GM18861 (cell line): ENCODE results near the gene PATZ1.

Experiments
- ATAC-seq: cut with Tn5 transposase; IDR thresholded peaks from one replicate; pipeline ENCODE4 v1.9.1; 2021; ENCODE audit not compliant: unreplicated experiment

Gene PATZ1

GRCh38 chr22:31343235-31344191, 2.6 kb downstream of the PATZ1 start:
- no peak for ATAC-seq

- ATAC-seq: no peak
These were observed 3.6 kb downstream of the PATZ1 start for GRCh38 chr22:31342389-31343140.

GRCh38 chr22:31341386-31342088, 4.6 kb downstream of the PATZ1 start:
- ATAC-seq: no peak

- ATAC-seq: no peak
These were observed 5.3 kb downstream of the PATZ1 start for GRCh38 chr22:31340765-31341247.

- no peak for ATAC-seq
These were observed 5.8 kb downstream of the PATZ1 start for GRCh38 chr22:31340360-31340759.

- ATAC-seq: no peak
These were observed 6.9 kb downstream of the PATZ1 start for GRCh38 chr22:31339148-31339832.

GRCh38 chr22:31337178-31337577, 9.0 kb downstream of the PATZ1 start:
- no peak for ATAC-seq

- no peak for ATAC-seq
These were observed 11.8 kb downstream of the PATZ1 start for GRCh38 chr22:31334329-31334728.

GRCh38 chr22:31333641-31334040, 12.5 kb downstream of the PATZ1 start:
- no peak for ATAC-seq

GRCh38 chr22:31332886-31333285, 13.3 kb downstream of the PATZ1 start:
- ATAC-seq: no peak

GRCh38 chr22:31332010-31332409, 14.1 kb downstream of the PATZ1 start:
- no peak for ATAC-seq

- ATAC-seq: no peak
These were observed 16.5 kb downstream of the PATZ1 start for GRCh38 chr22:31329453-31330215.

- no peak for ATAC-seq
These were observed 17.1 kb downstream of the PATZ1 start for GRCh38 chr22:31329029-31329428.

- no peak for ATAC-seq
These were observed 17.6 kb downstream of the PATZ1 start for GRCh38 chr22:31328544-31328960.

- no peak for ATAC-seq
These were observed 18.2 kb downstream of the PATZ1 start for GRCh38 chr22:31327806-31328543.

- no peak for ATAC-seq
These were observed 19.3 kb downstream of the PATZ1 start for GRCh38 chr22:31326877-31327276.

- ATAC-seq: no peak
These were observed 22.3 kb downstream of the PATZ1 start for GRCh38 chr22:31323578-31324550.

GRCh38 chr22:31321421-31321820, 24.7 kb downstream of the PATZ1 start:
- no peak for ATAC-seq
